Mononuclear cell (primary cell): ENCODE measurements around the gene ADGRG3. TPM values are rescaled to one million over a fixed set of nuclear protein-coding genes. Genes with fewer than 3 reads are reported as not detected.

Experiments
- H3K27me3 ChIP-seq: 2 replicates; pipeline ENCODE4 v1.6.0; 2011; ENCODE audit warnings: low read length, control low read depth; ENCODE audit not compliant: insufficient read depth
- H3K4me1 ChIP-seq: 2 replicates; pipeline ENCODE4 v1.5.1; 2011; ENCODE audit warnings: mild to moderate bottlenecking, low read length, control low read depth; ENCODE audit not compliant: insufficient read depth
- H3K4me3 ChIP-seq: 2 replicates; pipeline ENCODE4 v1.5.1; 2011; ENCODE audit warnings: mild to moderate bottlenecking, low read length, moderate library complexity
- H3K9me3 ChIP-seq: 2 replicates; pipeline ENCODE4 v1.5.1; 2011; ENCODE audit warnings: low read depth, mild to moderate bottlenecking, control low read depth, low read length
- total RNA-seq: library from RNA; depleted of rRNA; stranded (reverse); fragments of >200 nt; gene quantifications from one replicate; pipeline ENCODE4 v1.2.3, GENCODE V29; 2012

Gene ADGRG3
- total RNA-seq, 1 donor = 1.7 TPM

- H3K4me3 ChIP-seq = no peak overlapping the region
Measured at GRCh38 chr16:57698812-57699405, 30.8 kb downstream of the ADGRG3 start.

DNA sequence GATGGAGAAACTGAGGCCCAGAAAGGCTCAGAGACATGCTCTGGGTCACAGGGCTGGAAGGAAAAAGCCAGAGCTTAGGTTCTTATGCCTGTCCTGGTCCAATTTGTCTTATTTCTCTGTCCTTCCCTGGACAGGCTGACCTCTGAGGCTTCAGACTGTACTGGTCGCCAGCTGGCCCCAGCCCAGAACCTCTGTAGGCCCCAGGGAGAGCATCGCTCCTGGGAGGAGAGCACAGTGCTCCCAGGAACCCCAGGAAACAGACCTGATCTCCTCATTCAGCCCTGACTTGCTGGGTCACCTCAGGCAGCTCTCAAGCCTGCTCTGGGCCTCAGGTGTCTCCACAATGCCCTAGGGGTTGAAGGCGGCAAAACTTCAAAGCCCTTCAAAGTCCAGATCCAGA lies 31.4 kb downstream of the ADGRG3 start:
- no peak overlapping the region for H3K4me3 ChIP-seq
- H3K27me3 ChIP-seq = no peaks in the 10 kb centered on the region
- H3K9me3 ChIP-seq = no peaks in the 10 kb centered on the region
- peaks cover 13% of the 10 kb centered on the region for H3K4me1 ChIP-seq

More at GRCh38 chr16:57698812-57699405, 30.8 kb downstream of the ADGRG3 start:
- Histone ChIP-seq H3K27me3 (no peaks in the 10 kb centered on the region), H3K4me1 (peaks cover 18% of the 10 kb centered on the region), H3K9me3 (no peaks in the 10 kb centered on the region)

DNA sequence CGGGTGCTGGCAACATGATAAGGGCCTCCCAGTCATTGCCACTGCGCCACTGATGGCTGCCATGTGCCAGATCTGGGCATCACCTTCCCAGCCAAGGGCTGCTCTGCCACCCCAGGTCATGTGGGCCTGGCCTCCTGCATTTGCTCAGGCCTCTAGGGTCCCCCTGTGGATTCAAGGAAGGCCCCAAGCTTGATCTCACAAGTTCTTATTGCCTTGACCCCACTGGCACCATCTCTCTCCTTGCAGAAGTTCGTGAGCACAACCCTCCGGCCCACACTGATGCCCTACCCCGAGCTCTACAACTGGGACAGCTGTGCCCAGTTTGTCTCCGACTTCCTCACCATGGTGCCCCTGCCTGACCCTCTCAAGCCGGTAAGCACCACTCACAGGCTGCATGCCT lies 31.8 kb downstream of the ADGRG3 start:
- Histone ChIP-seq H3K9me3 (no peaks in the 10 kb centered on the region), H3K4me3 (no peak overlapping the region), H3K27me3 (no peaks in the 10 kb centered on the region), H3K4me1 (peaks cover 9% of the 10 kb centered on the region)

DNA sequence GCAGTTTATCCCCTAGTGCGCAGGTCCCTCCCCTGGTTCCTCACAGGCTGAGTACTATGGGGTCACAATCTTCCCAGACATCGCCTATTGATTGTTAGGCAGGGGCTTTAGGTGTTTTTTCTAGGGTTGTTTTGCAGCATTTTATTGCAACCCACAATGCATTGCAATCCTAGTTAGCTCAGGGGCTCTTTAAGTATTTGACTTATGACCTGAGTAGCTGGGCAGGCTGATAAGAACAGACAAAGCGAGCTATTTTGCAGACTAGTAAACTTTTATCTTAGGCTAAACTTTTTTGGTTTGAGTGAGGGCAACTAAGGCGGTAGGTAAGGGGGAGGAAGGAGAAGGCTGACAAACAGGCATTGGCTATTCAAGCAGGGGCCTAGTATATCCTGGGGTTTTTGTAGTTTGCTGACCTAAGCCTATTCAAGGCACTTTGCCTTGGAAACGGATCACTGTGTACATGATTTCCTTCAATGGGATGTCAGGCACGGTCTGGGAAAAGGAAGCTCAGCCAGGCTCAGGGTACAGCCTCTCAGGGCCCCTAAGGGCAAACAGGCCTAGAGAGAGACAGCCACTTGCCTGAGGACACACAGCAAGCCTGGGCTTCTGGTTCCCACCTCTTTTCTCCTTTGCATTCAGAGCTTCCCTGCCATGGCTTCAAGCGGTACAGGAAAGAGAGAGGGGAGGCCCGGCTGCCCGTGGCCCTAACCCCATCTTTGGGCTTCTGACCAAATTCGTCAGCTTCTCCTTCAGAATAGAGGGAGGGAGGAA lies 32.9 kb downstream of the ADGRG3 start:
- Histone ChIP-seq H3K9me3 (no peaks in the 10 kb centered on the region), H3K4me1 (no peaks in the 10 kb centered on the region), H3K27me3 (no peaks in the 10 kb centered on the region), H3K4me3 (no peak overlapping the region)

GRCh38 chr16:57701759-57702371 lies 33.8 kb downstream of the ADGRG3 start:
- Histone ChIP-seq H3K4me1 (no peaks in the 10 kb centered on the region), H3K9me3 (no peaks in the 10 kb centered on the region), H3K27me3 (no peaks in the 10 kb centered on the region), H3K4me3 (no peak overlapping the region)

DNA sequence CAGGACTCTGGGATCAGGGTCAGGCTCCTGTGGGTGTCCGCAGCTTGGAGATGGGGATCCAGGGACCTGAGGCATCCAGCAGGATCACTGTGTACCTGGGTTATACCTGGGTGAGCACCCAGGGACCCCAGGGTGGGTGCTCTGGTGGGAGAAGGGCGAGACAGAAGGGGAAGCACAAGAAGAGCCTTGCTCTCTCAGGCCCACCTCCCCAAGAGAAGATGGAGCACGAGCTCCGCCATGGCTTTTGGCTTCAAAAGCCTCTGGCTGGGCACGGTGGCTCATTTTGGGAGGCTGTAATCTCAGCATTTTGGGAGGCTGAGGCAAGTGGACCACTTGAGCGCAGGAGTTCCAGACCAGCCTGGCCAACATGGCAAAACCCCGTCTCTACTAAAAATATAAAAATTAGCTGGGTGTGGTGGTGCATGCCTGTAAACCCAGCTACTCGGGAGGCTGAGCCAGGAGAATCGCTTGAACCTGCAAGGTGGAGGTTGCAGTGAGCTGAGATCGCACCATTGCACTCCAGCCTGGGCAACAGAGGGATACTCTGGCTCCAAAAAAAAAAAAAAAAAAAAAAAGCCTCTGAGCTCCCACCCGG lies 35.4 kb downstream of the ADGRG3 start:
- H3K4me1 ChIP-seq = no peaks in the 10 kb centered on the region
- H3K27me3 ChIP-seq = no peaks in the 10 kb centered on the region
- no peaks in the 10 kb centered on the region for H3K9me3 ChIP-seq
- H3K4me3 ChIP-seq = no peak overlapping the region

- H3K4me3 ChIP-seq = no peak overlapping the region
- H3K27me3 ChIP-seq = no peaks in the 10 kb centered on the region
- H3K9me3 ChIP-seq = no peaks in the 10 kb centered on the region
- H3K4me1 ChIP-seq = no peaks in the 10 kb centered on the region
Measured at GRCh38 chr16:57704011-57704904, 36.2 kb downstream of the ADGRG3 start.

DNA sequence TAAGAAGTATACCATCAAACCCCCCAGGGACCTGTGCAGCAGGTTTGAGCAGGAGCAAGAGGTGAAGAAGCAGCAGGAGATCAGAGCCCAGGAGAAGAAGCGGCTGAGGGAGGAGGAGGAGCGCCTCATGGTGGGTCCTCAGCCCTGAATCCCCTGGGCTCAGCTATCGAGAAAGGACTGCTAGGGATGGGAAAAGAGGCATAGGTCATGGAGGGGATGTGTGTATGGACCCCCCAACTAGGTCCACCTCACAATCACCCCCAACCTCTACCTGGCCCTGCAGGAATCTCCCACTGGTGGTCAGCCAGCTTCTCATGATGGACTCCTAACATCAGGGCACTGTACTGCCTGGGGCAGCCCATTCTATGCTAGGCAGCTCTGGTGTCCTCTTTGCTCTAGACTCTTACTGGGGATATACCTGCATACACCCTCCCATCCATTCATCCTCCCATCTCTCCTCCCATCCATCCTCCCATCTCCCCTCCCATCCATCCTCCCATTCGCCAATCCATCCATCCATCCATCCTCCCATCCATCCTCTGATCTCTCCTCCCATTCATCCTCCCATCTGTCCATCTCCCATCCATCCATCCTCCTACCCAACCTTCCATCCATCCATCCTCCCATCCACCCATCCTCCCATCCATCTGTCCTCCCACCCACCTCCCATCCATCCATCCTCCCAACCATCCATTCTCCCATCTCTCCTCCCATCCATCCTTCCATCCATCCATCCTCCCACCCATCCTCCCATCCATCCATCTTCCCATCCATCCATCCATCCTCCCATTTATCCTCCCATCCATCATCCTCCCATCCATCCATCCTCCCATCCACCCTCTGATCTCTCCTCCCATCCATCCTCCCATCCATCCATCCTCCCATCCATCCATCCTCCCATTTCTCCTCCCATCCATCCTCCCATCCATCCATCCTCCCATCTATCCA lies 37.1 kb downstream of the ADGRG3 start:
- Histone ChIP-seq H3K27me3 (no peaks in the 10 kb centered on the region), H3K9me3 (no peaks in the 10 kb centered on the region), H3K4me1 (no peaks in the 10 kb centered on the region), H3K4me3 (no peak overlapping the region)

GRCh38 chr16:57706717-57707116 lies 38.6 kb downstream of the ADGRG3 start:
- Histone ChIP-seq H3K4me3 (no peak overlapping the region), H3K9me3 (no peaks in the 10 kb centered on the region), H3K27me3 (no peaks in the 10 kb centered on the region), H3K4me1 (no peaks in the 10 kb centered on the region)

DNA sequence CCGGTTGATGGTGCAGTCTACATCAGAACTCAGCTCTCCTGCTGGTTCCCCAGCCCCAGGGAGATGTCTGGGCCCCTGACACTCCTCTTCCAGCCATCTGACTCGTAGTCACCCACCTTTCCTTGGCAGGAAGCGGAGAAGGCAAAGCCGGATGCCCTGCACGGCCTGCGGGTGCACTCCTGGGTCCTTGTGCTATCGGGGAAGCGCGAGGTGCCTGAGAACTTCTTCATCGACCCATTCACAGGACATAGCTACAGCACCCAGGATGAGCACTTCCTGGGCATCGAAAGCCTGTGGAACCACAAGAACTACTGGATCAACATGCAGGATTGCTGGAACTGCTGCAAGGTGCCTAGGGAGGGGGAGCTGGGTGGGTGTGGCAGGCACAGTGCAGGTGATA lies 39.2 kb downstream of the ADGRG3 start:
- Histone ChIP-seq H3K4me3 (no peak overlapping the region), H3K27me3 (no peaks in the 10 kb centered on the region), H3K4me1 (no peaks in the 10 kb centered on the region), H3K9me3 (no peaks in the 10 kb centered on the region)

- H3K9me3 ChIP-seq = no peaks in the 10 kb centered on the region
- no peaks in the 10 kb centered on the region for H3K4me1 ChIP-seq
- H3K4me3 ChIP-seq = no peak overlapping the region
- no peaks in the 10 kb centered on the region for H3K27me3 ChIP-seq
Measured at GRCh38 chr16:57708168-57708567, 40.1 kb downstream of the ADGRG3 start.

DNA sequence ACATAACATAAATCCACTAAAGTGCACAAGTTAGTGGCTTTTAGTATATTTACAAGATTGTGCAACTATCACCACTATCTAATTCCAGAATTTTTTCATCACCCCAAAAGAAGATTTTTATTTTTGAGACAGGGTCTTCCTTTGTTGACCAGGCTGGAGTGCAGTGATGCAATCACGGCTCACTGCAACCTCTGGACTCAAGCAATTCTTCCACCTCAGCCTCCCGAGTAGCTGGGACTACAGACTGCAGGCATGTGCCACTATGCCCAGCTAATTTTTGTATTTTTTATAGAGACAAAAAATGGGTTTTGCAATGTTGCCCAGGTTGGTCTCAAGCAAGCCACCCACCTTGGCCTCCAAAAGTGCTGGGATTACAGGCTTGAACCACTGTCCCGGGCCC lies 41.6 kb downstream of the ADGRG3 start:
- H3K4me3 ChIP-seq = no peak overlapping the region
- no peaks in the 10 kb centered on the region for H3K4me1 ChIP-seq
- no peaks in the 10 kb centered on the region for H3K9me3 ChIP-seq
- no peaks in the 10 kb centered on the region for H3K27me3 ChIP-seq

GRCh38 chr16:57711346-57711745 lies 43.2 kb downstream of the ADGRG3 start:
- Histone ChIP-seq H3K4me1 (no peaks in the 10 kb centered on the region), H3K27me3 (no peaks in the 10 kb centered on the region), H3K9me3 (no peaks in the 10 kb centered on the region), H3K4me3 (no peak overlapping the region)

DNA sequence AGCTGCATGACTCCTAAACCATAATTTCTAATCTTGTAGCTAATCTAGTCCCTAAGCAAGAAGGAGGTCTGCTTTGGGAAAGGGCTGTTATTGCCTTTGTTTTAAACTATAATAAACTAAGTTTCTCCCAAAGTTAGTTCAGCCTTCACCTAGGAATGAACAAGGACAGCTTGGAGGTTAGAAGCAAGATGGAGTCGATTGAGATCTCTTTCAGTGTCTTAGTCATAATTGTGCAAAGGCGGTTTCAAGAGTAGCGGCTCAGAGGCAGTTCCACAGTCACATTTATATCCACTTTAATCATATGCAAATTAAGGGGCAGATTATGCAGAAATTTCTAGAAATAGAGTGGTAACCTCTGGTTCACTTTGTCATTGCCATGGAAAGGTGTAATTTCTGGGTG lies 43.9 kb downstream of the ADGRG3 start:
- H3K4me3 ChIP-seq = no peak overlapping the region
- no peaks in the 10 kb centered on the region for H3K9me3 ChIP-seq
- no peaks in the 10 kb centered on the region for H3K27me3 ChIP-seq
- H3K4me1 ChIP-seq = no peaks in the 10 kb centered on the region
